HL-60 (cell line): ENCODE data around the gene CDC5L.

Source experiments
- CTCF ChIP-seq: IDR thresholded peaks from one replicate; pipeline ENCODE4 v1.5.1; 2011; ENCODE audit warnings: low read length, control low read depth, inconsistent platforms; ENCODE audit not compliant: insufficient read depth
- GABPA ChIP-seq: IDR thresholded peaks from 2 replicates; pipeline ENCODE4 v1.6.1; 2012; ENCODE audit warnings: low read depth

GRCh38 chr6:44342489-44342888, 45.0 kb upstream of the CDC5L start, which contains the start of gene SPATS1:
- TF ChIP-seq CTCF, result no peak
- no peak for TF ChIP-seq GABPA
